Epithelial cell of esophagus (primary cell): ENCODE results near the gene SIGLEC12.

ENCODE experiments used
- DNase-seq: peaks from one replicate; pipeline ENCODE4 v3.0.0; 2010; ENCODE audit warnings: low read depth
- H3K4me3 ChIP-seq: 2 replicates; pipeline ENCODE4 v1.5.1; 2011; ENCODE audit warnings: mild to moderate bottlenecking, low read length, control low read depth
- CTCF ChIP-seq: IDR thresholded peaks from 2 replicates; pipeline ENCODE4 v1.5.1; 2011; ENCODE audit warnings: low read depth, mild to moderate bottlenecking, low read length, control low read depth, inconsistent platforms; ENCODE audit not compliant: insufficient read depth; ENCODE audit errors: missing control alignments

Gene SIGLEC12

GRCh38 chr19:51488491-51488890, 13.1 kb downstream of the SIGLEC12 start:
- TF ChIP-seq CTCF = no peak
- no peak for DNase-seq
- no peak overlapping the region for H3K4me3 ChIP-seq

GRCh38 chr19:51485960-51486660, 15.5 kb downstream of the SIGLEC12 start:
- no peak overlapping the region for H3K4me3 ChIP-seq
- TF ChIP-seq CTCF = no peak
- no peak for DNase-seq

- no peak for DNase-seq
- H3K4me3 ChIP-seq = no peak overlapping the region
- no peak for TF ChIP-seq CTCF
These were observed 21.0 kb downstream of the SIGLEC12 start for GRCh38 chr19:51480590-51480989.

- H3K4me3 ChIP-seq = no peak overlapping the region
- no peak for DNase-seq
- no peak for TF ChIP-seq CTCF
These were observed 21.9 kb downstream of the SIGLEC12 start for GRCh38 chr19:51479531-51480331.

- no peak for TF ChIP-seq CTCF
- H3K4me3 ChIP-seq = no peak within 1 kb of the TSS
- DNase-seq = no peak
These were observed 23.0 kb downstream of the SIGLEC12 start, which contains the start of gene CEACAM18 for GRCh38 chr19:51478381-51479234. Gene CEACAM18, plus strand, starts transcription at chr19:51478539.

- no peak for DNase-seq
- no peak overlapping the region for H3K4me3 ChIP-seq
- TF ChIP-seq CTCF = no peak
These were observed 24.3 kb downstream of the SIGLEC12 start for GRCh38 chr19:51477344-51477743.
